KMS-11 (cell line): ENCODE results near the gene NTM.
"Not testable (repeated sequence)": the region's sequence is repeated elsewhere in the genome, so short reads cannot be mapped to it uniquely, and the experiment has no call there.

Experiments used
- H2AFZ ChIP-seq: fragments of 200-600 bp; sonication (generic); 2 replicates; pipeline ENCODE4 v1.6.1; 2016; ENCODE audit warnings: antibody characterized with exemption, mixed run types, low read depth
- H3K27ac ChIP-seq: fragments of 200-600 bp; sonication (generic); 2 replicates; pipeline ENCODE4 v1.6.1; 2016; ENCODE audit warnings: mild to moderate bottlenecking, mixed run types
- H3K27me3 ChIP-seq: fragments of 200-600 bp; sonication (generic); 2 replicates; pipeline ENCODE4 v1.6.1; 2017; ENCODE audit warnings: mild to moderate bottlenecking, low read depth, mixed run types, moderate library complexity; ENCODE audit not compliant: insufficient read depth
- H3K36me3 ChIP-seq: fragments of 200-600 bp; sonication (generic); 2 replicates; pipeline ENCODE4 v1.6.1; 2017; ENCODE audit warnings: mild to moderate bottlenecking, mixed run types; ENCODE audit not compliant: insufficient read depth
- H3K4me1 ChIP-seq: fragments of 200-600 bp; sonication (generic); 2 replicates; pipeline ENCODE4 v1.6.1; 2016; ENCODE audit warnings: mild to moderate bottlenecking, low read depth, mixed run types; ENCODE audit not compliant: poor library complexity, severe bottlenecking
- H3K4me2 ChIP-seq: fragments of 200-600 bp; sonication (generic); 2 replicates; pipeline ENCODE4 v1.7.0; 2016; ENCODE audit warnings: mild to moderate bottlenecking, mixed run types
- H3K4me3 ChIP-seq: fragments of 200-600 bp; sonication (generic); IDR thresholded peaks from 2 replicates; pipeline ENCODE4 v1.6.1; 2017; ENCODE audit warnings: low read depth, low read length, mixed read lengths; ENCODE audit not compliant: insufficient read depth
- H3K79me2 ChIP-seq: fragments of 200-600 bp; sonication (generic); 2 replicates; pipeline ENCODE4 v1.6.1; 2016; ENCODE audit warnings: low read depth, mixed run types; ENCODE audit not compliant: insufficient read depth
- H3K9ac ChIP-seq: fragments of 200-600 bp; sonication (generic); 2 replicates; pipeline ENCODE4 v1.6.1; 2016; ENCODE audit warnings: mild to moderate bottlenecking, mixed run types
- H4K20me1 ChIP-seq: fragments of 200-600 bp; sonication (generic); 2 replicates; pipeline ENCODE4 v1.6.1; 2016; ENCODE audit warnings: mild to moderate bottlenecking, mixed run types; ENCODE audit not compliant: insufficient read depth
- TF ChIP-seq, protein P1 (sequence below): fragments of 200-600 bp; sonication (generic); conservative IDR thresholded peaks from 2 replicates; pipeline ENCODE4 v1.6.1; 2017; ENCODE audit warnings: low read depth, mild to moderate bottlenecking, antibody characterized with exemption, low read length, moderate library complexity, mixed read lengths

NTM gene

GRCh38 chr11:131421066-131421855 is 50.8 kb downstream of the NTM start:
- Histone ChIP-seq H3K4me3 (no peak overlapping the region), H3K27me3 (no peaks in the 10 kb centered on the region), H3K9ac (no peak overlapping the region), H3K36me3 (no peaks in the 10 kb centered on the region), H2AFZ (no peak overlapping the region), H4K20me1 (no peaks in the 10 kb centered on the region), H3K4me2 (no peak overlapping the region), H3K4me1 (no peaks in the 10 kb centered on the region), H3K27ac (no peak overlapping the region), H3K79me2 (no peaks in the 10 kb centered on the region)
- TF ChIP-seq, protein P1, sequence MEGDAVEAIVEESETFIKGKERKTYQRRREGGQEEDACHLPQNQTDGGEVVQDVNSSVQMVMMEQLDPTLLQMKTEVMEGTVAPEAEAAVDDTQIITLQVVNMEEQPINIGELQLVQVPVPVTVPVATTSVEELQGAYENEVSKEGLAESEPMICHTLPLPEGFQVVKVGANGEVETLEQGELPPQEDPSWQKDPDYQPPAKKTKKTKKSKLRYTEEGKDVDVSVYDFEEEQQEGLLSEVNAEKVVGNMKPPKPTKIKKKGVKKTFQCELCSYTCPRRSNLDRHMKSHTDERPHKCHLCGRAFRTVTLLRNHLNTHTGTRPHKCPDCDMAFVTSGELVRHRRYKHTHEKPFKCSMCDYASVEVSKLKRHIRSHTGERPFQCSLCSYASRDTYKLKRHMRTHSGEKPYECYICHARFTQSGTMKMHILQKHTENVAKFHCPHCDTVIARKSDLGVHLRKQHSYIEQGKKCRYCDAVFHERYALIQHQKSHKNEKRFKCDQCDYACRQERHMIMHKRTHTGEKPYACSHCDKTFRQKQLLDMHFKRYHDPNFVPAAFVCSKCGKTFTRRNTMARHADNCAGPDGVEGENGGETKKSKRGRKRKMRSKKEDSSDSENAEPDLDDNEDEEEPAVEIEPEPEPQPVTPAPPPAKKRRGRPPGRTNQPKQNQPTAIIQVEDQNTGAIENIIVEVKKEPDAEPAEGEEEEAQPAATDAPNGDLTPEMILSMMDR: no peak

DNA sequence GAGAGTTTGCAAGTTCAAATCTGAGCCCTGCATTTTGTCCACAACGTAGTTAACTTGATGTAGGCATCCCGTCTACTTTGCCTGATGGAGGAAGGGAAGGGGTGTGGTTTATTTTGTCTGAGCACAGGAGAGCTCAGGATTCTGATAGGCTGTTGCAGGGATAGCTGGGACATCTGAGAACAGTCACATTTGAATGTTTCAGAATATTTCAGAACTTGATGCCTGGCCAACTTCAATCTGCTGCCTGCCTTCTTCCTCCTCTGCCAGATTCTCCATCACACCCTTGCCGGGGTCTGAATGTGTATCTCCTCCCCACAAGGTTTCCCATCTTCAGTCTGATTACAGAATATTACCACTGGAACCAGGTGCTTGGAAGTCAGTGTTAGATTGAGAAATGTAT is 51.6 kb downstream of the NTM start:
- Histone ChIP-seq H3K27me3 (no peaks in the 10 kb centered on the region), H4K20me1 (no peaks in the 10 kb centered on the region), H3K79me2 (no peaks in the 10 kb centered on the region), H3K27ac (no peak overlapping the region), H3K9ac (no peak overlapping the region), H2AFZ (no peak overlapping the region), H3K4me2 (no peak overlapping the region), H3K4me3 (no peak overlapping the region), H3K4me1 (no peaks in the 10 kb centered on the region), H3K36me3 (no peaks in the 10 kb centered on the region)
- TF ChIP-seq, protein P1: no peak

- H3K4me1 ChIP-seq: no peaks in the 10 kb centered on the region
- no peaks in the 10 kb centered on the region for H3K27me3 ChIP-seq
- no peak overlapping the region for H3K9ac ChIP-seq
- H3K79me2 ChIP-seq: no peaks in the 10 kb centered on the region
- no peaks in the 10 kb centered on the region for H3K36me3 ChIP-seq
- H3K27ac ChIP-seq: no peak overlapping the region
- no peak overlapping the region for H2AFZ ChIP-seq
- H3K4me3 ChIP-seq: no peak overlapping the region
- no peaks in the 10 kb centered on the region for H4K20me1 ChIP-seq
- H3K4me2 ChIP-seq: no peak overlapping the region
- TF ChIP-seq, protein P1: no peak
Observed at GRCh38 chr11:131422496-131422895, 52.1 kb downstream of the NTM start.

- Histone ChIP-seq H2AFZ (no peak overlapping the region), H3K4me3 (no peak overlapping the region), H3K27me3 (no peaks in the 10 kb centered on the region), H3K79me2 (no peaks in the 10 kb centered on the region), H3K4me2 (no peak overlapping the region), H3K9ac (no peak overlapping the region), H3K27ac (no peak overlapping the region), H4K20me1 (no peaks in the 10 kb centered on the region), H3K4me1 (no peaks in the 10 kb centered on the region), H3K36me3 (no peaks in the 10 kb centered on the region)
- TF ChIP-seq, protein P1: no peak
Observed at GRCh38 chr11:131423688-131424087, 53.3 kb downstream of the NTM start.

- H3K9ac ChIP-seq, H2AFZ ChIP-seq, H4K20me1 ChIP-seq, H3K27me3 ChIP-seq, H3K4me3 ChIP-seq, H3K79me2 ChIP-seq, H3K4me2 ChIP-seq, H3K4me1 ChIP-seq, H3K36me3 ChIP-seq, H3K27ac ChIP-seq: not testable (repeated sequence)
Observed at GRCh38 chr11:131424257-131424876, 54.0 kb downstream of the NTM start.
